Gastrocnemius medialis (tissue), 4 donors: ENCODE results near the gene TET1.

Experiments used
- POLR2A ChIP-seq, 2 donors: fragments of 450-650 bp; IDR thresholded peaks; one replicate each; pipeline ENCODE4 v1.6.1; 2017; ENCODE audit warnings: antibody characterized with exemption in 2 of 2, mild to moderate bottlenecking in 2 of 2, moderate library complexity in 2 of 2
- TF ChIP-seq, protein P1 (sequence below), 5 experiments: fragments of 450-650 bp in 3 of 5; fragments of 200-600 bp in 2 of 5; sonication (generic) in 2 of 5; IDR thresholded peaks in 4 of 5; conservative IDR thresholded peaks in 1 of 5; 1 replicate in 4 of 5; 2 replicates in 1 of 5; pipeline ENCODE4 v1.5.1; 2016 to 2019; ENCODE audit warnings: antibody characterized with exemption in 5 of 5, mild to moderate bottlenecking in 3 of 5, moderate library complexity in 3 of 5

DNA sequence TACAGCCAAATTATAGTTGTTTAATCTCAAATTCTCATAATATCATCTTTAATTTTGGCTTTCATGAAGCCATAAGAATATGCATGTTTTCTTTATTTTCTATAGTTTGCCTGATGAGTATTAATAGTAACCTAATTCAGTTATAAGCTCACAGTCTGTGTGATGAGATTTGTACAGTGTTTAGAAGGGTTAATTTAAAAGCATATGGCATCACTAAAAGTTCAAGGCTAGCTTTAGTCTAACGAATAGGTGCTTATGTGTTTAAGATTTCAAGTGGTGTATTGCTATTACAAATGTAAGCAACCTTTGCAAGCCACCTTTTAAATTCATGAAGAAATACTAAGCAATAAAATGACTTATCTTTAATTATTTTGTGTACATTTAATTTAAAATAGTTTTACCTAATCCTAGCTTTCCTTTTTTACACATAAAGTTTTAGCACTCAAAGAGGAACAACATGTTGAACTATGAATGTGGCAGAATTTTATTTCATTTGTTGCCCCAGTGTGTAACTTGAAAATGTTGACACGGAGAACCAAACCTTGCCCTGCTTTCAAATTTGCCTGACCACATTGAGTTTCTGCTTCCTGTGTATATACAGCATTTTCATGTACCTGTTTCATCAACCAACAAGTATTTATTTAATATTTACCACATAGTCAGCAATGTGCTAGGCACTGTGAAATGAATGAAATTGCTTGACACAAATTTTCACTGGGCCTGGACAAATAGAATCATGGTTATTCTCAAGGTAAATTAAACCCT lies 41.5 kb downstream of the TET1 start:
- TF ChIP-seq, protein P1, sequence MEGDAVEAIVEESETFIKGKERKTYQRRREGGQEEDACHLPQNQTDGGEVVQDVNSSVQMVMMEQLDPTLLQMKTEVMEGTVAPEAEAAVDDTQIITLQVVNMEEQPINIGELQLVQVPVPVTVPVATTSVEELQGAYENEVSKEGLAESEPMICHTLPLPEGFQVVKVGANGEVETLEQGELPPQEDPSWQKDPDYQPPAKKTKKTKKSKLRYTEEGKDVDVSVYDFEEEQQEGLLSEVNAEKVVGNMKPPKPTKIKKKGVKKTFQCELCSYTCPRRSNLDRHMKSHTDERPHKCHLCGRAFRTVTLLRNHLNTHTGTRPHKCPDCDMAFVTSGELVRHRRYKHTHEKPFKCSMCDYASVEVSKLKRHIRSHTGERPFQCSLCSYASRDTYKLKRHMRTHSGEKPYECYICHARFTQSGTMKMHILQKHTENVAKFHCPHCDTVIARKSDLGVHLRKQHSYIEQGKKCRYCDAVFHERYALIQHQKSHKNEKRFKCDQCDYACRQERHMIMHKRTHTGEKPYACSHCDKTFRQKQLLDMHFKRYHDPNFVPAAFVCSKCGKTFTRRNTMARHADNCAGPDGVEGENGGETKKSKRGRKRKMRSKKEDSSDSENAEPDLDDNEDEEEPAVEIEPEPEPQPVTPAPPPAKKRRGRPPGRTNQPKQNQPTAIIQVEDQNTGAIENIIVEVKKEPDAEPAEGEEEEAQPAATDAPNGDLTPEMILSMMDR (IDR thresholded peaks at IDR 0.05 in 4 of 5, conservative IDR thresholded peaks at IDR 0.05 in 1 of 5) = no peak
- TF ChIP-seq POLR2A (IDR thresholded peaks at IDR 0.05) = no peak
